K562 (cell line): ENCODE results near the gene AGMO. TPM values are rescaled to one million over a fixed set of nuclear protein-coding genes. Genes with fewer than 3 reads are reported as not detected.
A peak's percentile ranks its signal among the peaks of the same experiment; 100 is the strongest.

Experiments used
- ATAC-seq: fragments of 200-7000 bp; cut with Tn5 transposase; 3 replicates; pipeline ENCODE4 v1.9.1; 2020; ENCODE audit warnings: moderate library complexity
- BruUV-seq: library from RNA; stranded (reverse); fragments of 400-500 nt; replicated peaks from 2 replicates; lab custom pipeline; 2021; lab: Mats Ljungman, UMichigan
- CTCF ChIA-PET: fragments of 300-600 bp; formaldehyde crosslinking; extraction: SDS; loops from one replicate; lab custom pipeline; 2021; ENCODE audit warnings: low intra/inter-chr PET ratio; lab: Yijun Ruan, JAX
- POLR2A ChIA-PET: fragments of 300-600, 350-650 bp; sonication (Branson Sonifier 250); formaldehyde crosslinking; extraction: SDS; loops from one replicate; lab custom pipeline; 2021; ENCODE audit warnings: antibody characterized with exemption, inconsistent platforms; lab: Yijun Ruan, JAX
- DNase-seq, 4 experiments: peaks; one replicate each; pipeline versions ENCODE4 v3.0.0 to v3.0.0-alpha.2; 2011 to 2018; ENCODE audit warnings: low spot score in 3 of 4, mixed read lengths in 3 of 4; ENCODE audit errors: extremely low read depth in 1 of 4
- FAIRE-seq: peaks from 2 replicates; lab custom pipeline; 2011; peaks lifted over from hg19 to GRCh38; lab: Jason Lieb, UNC
- H2AFZ ChIP-seq: 2 replicates; pipeline ENCODE4 v1.6.0; 2011; ENCODE audit warnings: low read depth, low read length, control low read depth, inconsistent platforms
- H3K27ac ChIP-seq: fragments of 200-600 bp; 3 replicates; pipeline ENCODE4 v1.8.0; 2011; ENCODE audit warnings: low read depth, mild to moderate bottlenecking, control low read depth, inconsistent platforms, low read length, moderate library complexity, mixed read lengths; ENCODE audit errors: extremely low read depth
- H3K27me3 ChIP-seq, 2 experiments: fragments of 300-600 bp in 1 of 2; 2 replicates in 1 of 2; 3 replicates in 1 of 2; pipeline versions ENCODE4 v1.6.0 to v1.8.0; 2011; ENCODE audit warnings: inconsistent platforms in 2 of 2, low read length in 2 of 2, mild to moderate bottlenecking in 1 of 2, mixed read lengths in 1 of 2, moderate library complexity in 1 of 2; ENCODE audit not compliant: control insufficient read depth in 2 of 2, insufficient read depth in 2 of 2
- H3K36me3 ChIP-seq: fragments of 300-600 bp; 3 replicates; pipeline ENCODE4 v1.8.0; 2011; ENCODE audit warnings: mild to moderate bottlenecking, low read length, inconsistent platforms; ENCODE audit not compliant: control insufficient read depth, insufficient read depth
- H3K4me1 ChIP-seq, 2 experiments: fragments of 200-600 bp in 1 of 2; replicated peaks in 1 of 2; 2 replicates in 1 of 2; 3 replicates in 1 of 2; pipeline versions ENCODE4 v1.5.1 to v1.8.0; 2011; ENCODE audit warnings: inconsistent platforms in 2 of 2, low read length in 2 of 2, mild to moderate bottlenecking in 1 of 2, mixed read lengths in 1 of 2, moderate library complexity in 1 of 2; ENCODE audit not compliant: control insufficient read depth in 2 of 2, insufficient read depth in 2 of 2
- H3K4me2 ChIP-seq: 2 replicates; pipeline ENCODE4 v1.6.1; 2011; ENCODE audit warnings: low read length, control low read depth, inconsistent platforms, mixed read lengths; ENCODE audit not compliant: insufficient read depth
- H3K4me3 ChIP-seq: fragments of 200-600 bp; sonication (generic), shearing (Covaris generic); 2 replicates; pipeline ENCODE4 v1.5.1; 2016; ENCODE audit warnings: control low read depth, inconsistent platforms
- H3K79me2 ChIP-seq: fragments of 200-600 bp; 3 replicates; pipeline ENCODE4 v1.8.0; 2011; ENCODE audit warnings: low read length, inconsistent platforms; ENCODE audit not compliant: control insufficient read depth, insufficient read depth
- H3K9ac ChIP-seq, 2 experiments: 2 replicates each; pipeline versions ENCODE4 v1.6.0 to v1.6.1; 2011; ENCODE audit warnings: low read depth in 2 of 2, low read length in 2 of 2, control low read depth in 1 of 2, inconsistent platforms in 1 of 2, mild to moderate bottlenecking in 1 of 2, mixed read lengths in 1 of 2; ENCODE audit not compliant: insufficient read depth in 1 of 2
- H3K9me1 ChIP-seq: one replicate; pipeline ENCODE4 v1.6.0; 2011; ENCODE audit warnings: inconsistent platforms, mild to moderate bottlenecking, low read length, moderate library complexity; ENCODE audit not compliant: control insufficient read depth, insufficient read depth
- H3K9me3 ChIP-seq: replicated peaks from 2 replicates; pipeline ENCODE4 v1.5.1; 2011; ENCODE audit warnings: low read depth, low read length, inconsistent platforms; ENCODE audit not compliant: control insufficient read depth, insufficient read depth
- H4K20me1 ChIP-seq: replicated peaks from 2 replicates; pipeline ENCODE4 v1.6.1; 2011; ENCODE audit warnings: low read length, inconsistent platforms, mixed read lengths; ENCODE audit not compliant: control insufficient read depth, insufficient read depth
- BRF2 ChIP-seq: IDR thresholded peaks from 3 replicates; pipeline ENCODE4 v1.6.1; 2011; ENCODE audit warnings: borderline replicate concordance, mild to moderate bottlenecking; ENCODE audit not compliant: insufficient read length, insufficient read depth
- E2F5 ChIP-seq: sonication (generic); formaldehyde crosslinking; IDR thresholded peaks from 2 replicates; pipeline ENCODE4 v1.8.0; 2022; ENCODE audit warnings: mild to moderate bottlenecking, missing genetic modification reagents
- JUNB ChIP-seq: fragments of 450-650 bp; formaldehyde crosslinking; conservative IDR thresholded peaks from 2 replicates; pipeline ENCODE4 v1.4.0; 2020; ENCODE audit warnings: mild to moderate bottlenecking
- KDM2B ChIP-seq: fragments of 250-450 bp; sonication (Bioruptor Pico); IDR thresholded peaks from 2 replicates; pipeline ENCODE4 v1.8.0; 2021; ENCODE audit warnings: mild to moderate bottlenecking, moderate library complexity
- MAFG ChIP-seq: fragments of 450-650 bp; conservative IDR thresholded peaks from 2 replicates; pipeline ENCODE4 v1.6.1; 2016; ENCODE audit warnings: missing genetic modification characterization, missing compliant biosample characterization
- NFE2L1 ChIP-seq: fragments of 450-650 bp; IDR thresholded peaks from 2 replicates; pipeline ENCODE4 v1.6.1; 2016; ENCODE audit warnings: missing genetic modification characterization, low read depth, mild to moderate bottlenecking, missing compliant biosample characterization, moderate library complexity, borderline replicate concordance
- RBM17 ChIP-seq: fragments of 200-400 bp; formaldehyde crosslinking; IDR thresholded peaks from 2 replicates; pipeline ENCODE4 v1.6.1; 2017; ENCODE audit warnings: low read depth, mild to moderate bottlenecking, low read length, borderline replicate concordance
- WGBS: fragments of 100-300 bp; shearing (Covaris generic); methylation state at CpG from one replicate; pipeline ENCODE4 v1.1.6; 2016; ENCODE audit warnings: low coverage, mixed read lengths; ENCODE audit not compliant: insufficient coverage; ENCODE audit errors: missing lambda C conversion rate; 5-methylcytosine and 5-hydroxymethylcytosine counted together
- in situ Hi-C: fragments of 300-500 bp; cut with MboI; formaldehyde crosslinking; loops from 4 replicates; pipeline ENCODE4 v1.15.0; 2018; ENCODE audit warnings: inconsistent platforms, mixed read lengths
- intact Hi-C: fragments of 100-400 bp; cut with micrococcal nuclease; formaldehyde crosslinking; loops from 2 replicates; pipeline ENCODE4 v1.14.2; 2022
- polyA plus RNA-seq, 8 experiments: library from polyadenylated mRNA; depleted of rRNA in 4 of 8; stranded (reverse) in 5 of 8; unstranded in 3 of 8; fragments of >200 nt; fragmentation: Nextera tagmentation in 2 of 8; fragmentation: Illumina TruSeq in 1 of 8; extraction: Ambion mirVana in 2 of 8; extraction: Trizol in 1 of 8; gene quantifications; 2 replicates each; pipeline versions ENCODE4 v1.2.1 to v1.2.3, GENCODE V29; 2011 to 2014; ENCODE audit warnings: inconsistent platforms in 1 of 8, missing spikeins in 1 of 8
- total RNA-seq, 7 experiments: library from RNA; depleted of rRNA in 6 of 7; stranded (reverse); fragments of >200 nt in 6 of 7; fragmentation: Illumina TruSeq in 2 of 7; extraction: Trizol in 2 of 7; gene quantifications; 2 replicates each; pipeline versions ENCODE4 v1.2.1 to v1.2.3, GENCODE V29; 2011 to 2021; ENCODE audit warnings: low replicate concordance in 1 of 7

Gene AGMO
- total and polyA plus RNA-seq, 9 of the 15 experiments (the other 6 are each of a cell fraction or from before 2014, with no cell fraction given), result 0.30 to 1.4 (median 0.69) TPM; not detected in 1

- TF ChIP-seq BRF2, result no peak
- no peak for TF ChIP-seq JUNB (CRISPR knock-in tag)
Measured at GRCh38 chr7:15317215-15317614, 244.6 kb downstream of the AGMO start (continued).

- TF ChIP-seq E2F5 (CRISPR knock-in tag) (no peak), MAFG (tag) (peak; percentile 40; the same call in 1 of the 2 replicates), NFE2L1 (peak; percentile 47; the same call in 1 of the 2 replicates), RBM17 (no peak), KDM2B (CRISPR knock-in tag) (no peak)
- Histone ChIP-seq H3K79me2 (no peaks in the 10 kb centered on the region), H3K9ac (no peak overlapping the region), H3K4me1 (no peaks in the 10 kb centered on the region), H2AFZ (no peak overlapping the region), H4K20me1 (no peaks in the 10 kb centered on the region), H3K9me3 (no peaks in the 10 kb centered on the region; the same call in 1 of the 2 replicates), H3K27ac (no peak overlapping the region), H3K27me3 (no peaks in the 10 kb centered on the region), H3K9me1 (no peaks in the 10 kb centered on the region), H3K36me3 (no peaks in the 10 kb centered on the region), H3K4me2 (no peak overlapping the region), H3K4me3 (no peak overlapping the region)
- DNase-seq (no peak), FAIRE-seq (no peak), ATAC-seq (no peak)
- WGBS, result 0% methylated on average over 1 of the region's 1 CpG
- ChIA-PET POLR2A (no interaction called here), CTCF (no interaction called here)
- in situ Hi-C loops (loop anchor here (25.0 kb wide), 1 partner anchor 747 kb away; no protein-coding TSS in a partner anchor), intact Hi-C loops (no loop called here)
- no TSS peak for BruUV-seq
Measured at GRCh38 chr7:15315678-15316077, 246.1 kb downstream of the AGMO start.
